CD4-positive, alpha-beta T cell treated with Interleukin-6 at 100 ng/mL for 8 hours (primary cell): ENCODE data around the gene RRM2.

Experiments
- DNase-seq: peaks from one replicate; pipeline ENCODE4 v3.0.0-alpha.2; 2020; ENCODE audit warnings: mixed read lengths, low spot score

RRM2 gene

DNA sequence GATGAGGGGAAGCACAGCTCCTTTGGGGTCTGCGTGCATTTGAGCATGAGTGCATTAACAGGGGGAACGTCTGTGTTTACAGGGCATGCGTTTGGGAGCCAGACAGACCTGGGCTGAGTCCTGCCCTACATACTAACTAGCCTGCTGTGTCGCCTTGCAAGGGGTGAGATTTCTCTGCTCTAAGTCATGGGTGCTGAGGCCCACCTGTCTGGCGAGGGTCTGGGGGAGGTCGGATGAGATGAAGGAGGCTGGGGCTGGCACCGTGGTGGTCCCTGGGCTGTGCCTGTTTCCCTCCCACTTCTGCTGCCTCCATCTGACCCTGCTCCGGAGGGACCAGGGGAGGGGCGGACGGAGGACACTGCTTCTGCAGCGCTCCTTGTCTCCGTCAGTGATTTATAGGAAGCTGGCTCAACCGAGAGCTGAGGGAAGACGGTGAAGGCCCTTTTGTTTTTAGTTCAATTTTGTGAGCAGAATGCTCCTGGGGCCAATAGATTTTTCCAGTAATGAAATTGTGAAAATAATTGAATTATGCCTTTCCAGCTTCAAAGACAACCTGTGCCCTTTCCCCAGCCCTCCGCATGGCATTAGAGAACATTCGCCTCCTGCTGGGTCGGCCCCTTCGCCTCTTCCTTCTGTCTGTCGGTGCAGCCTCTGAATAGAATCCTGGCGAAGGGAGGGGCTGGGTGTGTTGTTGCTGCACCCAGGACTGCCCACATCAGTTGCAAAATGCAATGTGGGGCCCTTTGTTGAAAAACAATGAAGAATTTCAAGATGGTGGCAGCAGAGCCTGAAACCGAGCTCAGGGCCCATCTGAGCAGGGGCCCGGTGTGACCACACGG is 49.7 kb downstream of the RRM2 start:
- DNase-seq = no peak

DNA sequence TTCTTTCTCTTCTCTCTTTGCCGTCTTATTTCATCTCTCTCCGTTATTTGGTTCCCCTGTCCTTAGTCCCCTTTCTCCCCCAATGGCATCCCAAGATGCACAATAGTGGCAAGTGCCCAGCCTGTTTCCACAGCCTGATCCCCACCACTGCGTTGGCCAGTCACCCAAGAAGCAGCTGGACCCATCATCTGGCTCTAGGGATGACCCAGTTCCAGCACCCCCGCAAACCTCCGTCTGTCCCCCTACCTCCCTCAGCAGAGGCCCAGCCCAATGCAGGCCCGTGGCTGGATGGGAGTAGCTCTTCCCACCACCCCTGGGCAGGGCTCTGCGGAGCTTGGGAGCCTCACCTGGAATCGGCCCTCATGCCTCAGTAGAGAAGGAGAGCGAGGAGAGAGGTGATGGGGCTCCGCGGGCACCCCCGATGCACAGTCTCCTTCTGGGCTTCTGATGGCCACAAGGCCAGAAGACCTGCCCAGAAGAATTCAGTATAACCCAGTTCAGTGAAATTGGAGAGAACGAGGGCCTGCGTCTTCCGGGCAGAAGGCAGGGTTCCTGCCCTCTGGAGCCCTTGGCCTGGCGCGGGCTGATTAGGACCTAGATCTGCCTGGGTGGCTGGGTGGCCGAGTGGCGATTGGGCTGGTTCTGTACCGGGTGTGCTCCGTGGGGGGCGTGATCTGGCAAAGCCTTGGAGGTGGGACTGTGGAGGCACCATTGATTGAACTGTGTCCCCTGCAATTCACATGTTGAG is 50.9 kb downstream of the RRM2 start:
- no peak for DNase-seq

DNA sequence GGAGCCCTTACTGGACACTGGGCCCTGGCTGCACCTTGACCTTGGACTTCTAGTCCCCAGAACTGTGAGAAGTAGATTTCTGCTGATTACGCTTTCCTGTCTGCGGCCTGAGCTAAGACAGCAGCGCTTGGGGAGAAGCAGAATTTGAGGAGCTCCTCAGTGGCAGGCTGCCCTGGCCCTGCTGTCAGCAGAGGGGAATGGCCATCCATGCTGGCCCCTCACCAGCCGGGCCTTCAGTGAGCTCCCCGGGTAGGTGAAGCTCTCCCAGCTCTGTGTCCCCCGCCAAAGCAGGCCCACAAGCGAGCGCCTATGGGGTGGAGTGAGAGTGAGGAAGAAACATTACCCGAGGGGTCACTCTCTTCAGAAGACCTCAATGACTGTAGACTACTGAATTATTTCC is 51.6 kb downstream of the RRM2 start:
- DNase-seq = no peak

DNA sequence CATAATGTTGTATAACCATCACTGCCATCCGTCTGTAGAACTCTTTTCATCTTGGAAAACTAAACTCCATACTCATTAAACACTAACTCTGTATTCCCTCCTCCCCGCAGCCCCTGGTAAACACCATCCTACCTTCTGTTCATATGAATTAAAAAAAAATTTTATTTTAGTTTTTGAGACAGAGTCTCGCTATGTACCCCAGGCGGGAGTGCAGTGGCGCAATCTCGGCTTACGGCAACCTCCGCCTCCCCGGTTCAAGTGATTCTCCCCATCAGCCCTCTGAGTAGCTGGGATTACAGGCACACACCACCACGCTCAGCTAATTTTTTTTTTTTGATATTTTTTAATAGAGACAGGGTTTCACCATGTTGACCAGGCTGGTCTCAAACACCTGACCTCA is 52.9 kb downstream of the RRM2 start:
- no peak for DNase-seq

- DNase-seq = no peak
Measured at GRCh38 chr2:10178751-10179150, 56.2 kb downstream of the RRM2 start.

- DNase-seq = no peak
Measured at GRCh38 chr2:10179422-10179821, 56.9 kb downstream of the RRM2 start.

DNA sequence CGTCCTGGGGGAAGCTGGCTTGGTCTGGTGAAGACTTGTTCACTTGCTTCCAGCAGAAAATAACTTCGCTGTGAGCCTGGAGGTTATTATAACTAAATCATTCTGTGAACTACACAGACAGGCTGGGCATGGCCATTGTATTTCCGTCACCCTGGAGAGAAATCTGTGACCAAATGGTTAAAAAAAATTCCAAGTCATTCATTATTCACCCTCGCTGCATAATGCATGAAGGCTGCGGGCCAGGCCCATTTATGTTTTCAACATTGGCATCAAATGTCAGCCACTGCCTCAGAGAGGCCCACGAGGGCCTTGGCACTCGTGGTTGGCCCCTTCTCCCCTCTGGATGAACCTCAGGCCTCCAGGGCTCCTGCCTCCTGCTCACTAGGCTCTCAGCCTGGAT is 57.7 kb downstream of the RRM2 start:
- DNase-seq = no peak
